HK-2 (cell line): Measurements from ENCODE around the gene RHOV.

Experiments
- DNase-seq: peaks from one replicate; pipeline ENCODE4 v3.0.0-alpha.2; 2018; ENCODE audit not compliant: unreplicated experiment

RHOV gene

GRCh38 chr15:40873694-40874561 lies at the start of gene RHOV:
Gene RHOV, minus strand, starts transcription at chr15:40874234. Its CDS starts 95 bp downstream, at chr15:40874139.
- peak; percentile 65 for DNase-seq

GRCh38 chr15:40923551-40923950 lies 49.5 kb upstream of the RHOV start:
- DNase-seq: no peak

GRCh38 chr15:40922608-40923005 lies 48.6 kb upstream of the RHOV start:
- DNase-seq: no peak

- DNase-seq: no peak
Measured at GRCh38 chr15:40921949-40922607, 48.0 kb upstream of the RHOV start.

GRCh38 chr15:40918799-40919392 lies 44.9 kb upstream of the RHOV start:
- DNase-seq: no peak

- DNase-seq: no peak
Measured at GRCh38 chr15:40918146-40918798, 44.2 kb upstream of the RHOV start.

- DNase-seq: no peak
Measured at GRCh38 chr15:40917585-40917984, 43.6 kb upstream of the RHOV start.

- DNase-seq: no peak
Measured at GRCh38 chr15:40915679-40916078, 41.6 kb upstream of the RHOV start.

- no peak for DNase-seq
Measured at GRCh38 chr15:40915116-40915661, 41.2 kb upstream of the RHOV start.

- no peak for DNase-seq
Measured at GRCh38 chr15:40914486-40914885, 40.5 kb upstream of the RHOV start.

GRCh38 chr15:40914013-40914412 lies 40.0 kb upstream of the RHOV start:
- no peak for DNase-seq

- DNase-seq: no peak
Measured at GRCh38 chr15:40912478-40912877, 38.4 kb upstream of the RHOV start.

- DNase-seq: no peak
Measured at GRCh38 chr15:40911693-40912092, 37.7 kb upstream of the RHOV start.

- DNase-seq: no peak
Measured at GRCh38 chr15:40911141-40911540, 37.1 kb upstream of the RHOV start.

- no peak for DNase-seq
Measured at GRCh38 chr15:40909662-40910630, 35.9 kb upstream of the RHOV start.

- DNase-seq: no peak
Measured at GRCh38 chr15:40908095-40908494, 34.1 kb upstream of the RHOV start.

GRCh38 chr15:40906991-40907802 lies 33.2 kb upstream of the RHOV start:
- peak; percentile 49 for DNase-seq

GRCh38 chr15:40906091-40906990 lies 32.3 kb upstream of the RHOV start:
- peak; percentile 85 for DNase-seq
